Skin epidermis (tissue), 12 donors: ENCODE data around the gene GABBR2.

Source experiments
- H3K27ac ChIP-seq, 21 experiments: fragments of 200-600 bp; sonication (generic) in 11 of 21; one replicate each; pipeline ENCODE4 v1.5.0; 2020; ENCODE audit warnings: mild to moderate bottlenecking in 3 of 21, inconsistent platforms in 2 of 21, moderate library complexity in 2 of 21
- H3K4me3 ChIP-seq, 7 experiments: fragments of 200-600 bp; sonication (generic) in 2 of 7; one replicate each; pipeline ENCODE4 v1.5.0; 2020; ENCODE audit warnings: inconsistent platforms in 2 of 7, mild to moderate bottlenecking in 2 of 7, moderate library complexity in 1 of 7

Gene GABBR2

GRCh38 chr9:98724810-98725530, 16.2 kb upstream of the GABBR2 start:
- no peak overlapping the region for H3K27ac ChIP-seq
- H3K4me3 ChIP-seq = no peak overlapping the region

GRCh38 chr9:98721643-98722042, 12.9 kb upstream of the GABBR2 start:
- H3K27ac ChIP-seq = no peak overlapping the region
- H3K4me3 ChIP-seq = no peak overlapping the region

GRCh38 chr9:98720402-98720801, 11.7 kb upstream of the GABBR2 start:
- Histone ChIP-seq H3K4me3 (no peak overlapping the region), H3K27ac (no peak overlapping the region)

- no peak overlapping the region for H3K27ac ChIP-seq
- H3K4me3 ChIP-seq = no peak overlapping the region
Observed at GRCh38 chr9:98719055-98719454, 10.3 kb upstream of the GABBR2 start.

GRCh38 chr9:98714833-98715232, 6.1 kb upstream of the GABBR2 start:
- H3K27ac ChIP-seq = no peak overlapping the region
- H3K4me3 ChIP-seq = no peak overlapping the region

- Histone ChIP-seq H3K27ac (no peak overlapping the region), H3K4me3 (no peak overlapping the region)
Observed at GRCh38 chr9:98712987-98713386, 4.3 kb upstream of the GABBR2 start.

- Histone ChIP-seq H3K27ac (no peak overlapping the region), H3K4me3 (no peak overlapping the region)
Observed at GRCh38 chr9:98709968-98710965, 1.5 kb upstream of the GABBR2 start.

- H3K4me3 ChIP-seq = peak overlapping the region in 3 of 7 experiments; percentile 17 to 30 (median 19)
Observed at GRCh38 chr9:98708103-98708932, 417 bp downstream of the GABBR2 start.

GRCh38 chr9:98707166-98708102, 1.3 kb downstream of the GABBR2 start:
- Histone ChIP-seq H3K27ac (no peak overlapping the region), H3K4me3 (no peak overlapping the region)

More at GRCh38 chr9:98708103-98708932, 417 bp downstream of the GABBR2 start:
- H3K27ac ChIP-seq = no peak overlapping the region

GRCh38 chr9:98706651-98707165, 2.0 kb downstream of the GABBR2 start:
- H3K4me3 ChIP-seq = no peak overlapping the region
- H3K27ac ChIP-seq = no peak overlapping the region

- no peak overlapping the region for H3K4me3 ChIP-seq
- no peak overlapping the region for H3K27ac ChIP-seq
Observed at GRCh38 chr9:98702835-98703380, 5.8 kb downstream of the GABBR2 start.

GRCh38 chr9:98702340-98702739, 6.4 kb downstream of the GABBR2 start:
- Histone ChIP-seq H3K27ac (no peak overlapping the region), H3K4me3 (no peak overlapping the region)

- no peak overlapping the region for H3K4me3 ChIP-seq
- H3K27ac ChIP-seq = no peak overlapping the region
Observed at GRCh38 chr9:98701576-98701975, 7.2 kb downstream of the GABBR2 start.

- Histone ChIP-seq H3K27ac (no peak overlapping the region), H3K4me3 (no peak overlapping the region)
Observed at GRCh38 chr9:98700801-98701200, 7.9 kb downstream of the GABBR2 start.

- no peak overlapping the region for H3K27ac ChIP-seq
Observed at GRCh38 chr9:98698856-98699255, 9.9 kb downstream of the GABBR2 start.

GRCh38 chr9:98694943-98695342, 13.8 kb downstream of the GABBR2 start:
- Histone ChIP-seq H3K4me3 (no peak overlapping the region), H3K27ac (no peak overlapping the region)

More at GRCh38 chr9:98698856-98699255, 9.9 kb downstream of the GABBR2 start:
- no peak overlapping the region for H3K4me3 ChIP-seq

GRCh38 chr9:98692392-98692791, 16.3 kb downstream of the GABBR2 start:
- no peak overlapping the region for H3K4me3 ChIP-seq

GRCh38 chr9:98691890-98692289, 16.8 kb downstream of the GABBR2 start:
- Histone ChIP-seq H3K27ac (no peak overlapping the region), H3K4me3 (no peak overlapping the region)

More at GRCh38 chr9:98692392-98692791, 16.3 kb downstream of the GABBR2 start:
- no peak overlapping the region for H3K27ac ChIP-seq
